Jurkat, Clone E6-1 (cell line): ENCODE results near the gene GOLGA6L7.
"Not testable (repeated sequence)": the region's sequence is repeated elsewhere in the genome, so short reads cannot be mapped to it uniquely, and the experiment has no call there.

Experiments
- DNase-seq: peaks from one replicate; pipeline ENCODE4 v3.0.0-alpha.2; 2011; ENCODE audit warnings: low read depth, low spot score
- H3K4me3 ChIP-seq: 2 replicates; pipeline ENCODE4 v1.5.1; 2011; ENCODE audit warnings: mild to moderate bottlenecking, low read length, control low read depth, moderate library complexity

GOLGA6L7 gene

GRCh38 chr15:28808136-28808535 lies 40.3 kb downstream of the GOLGA6L7 start:
- not testable (repeated sequence) for DNase-seq, H3K4me3 ChIP-seq

- not testable (repeated sequence) for H3K4me3 ChIP-seq, DNase-seq
Measured at GRCh38 chr15:28800366-28800765, 48.1 kb downstream of the GOLGA6L7 start.

GRCh38 chr15:28798234-28798633 lies 50.2 kb downstream of the GOLGA6L7 start:
- DNase-seq, H3K4me3 ChIP-seq: not testable (repeated sequence)

GRCh38 chr15:28794231-28794630 lies 54.2 kb downstream of the GOLGA6L7 start:
- not testable (repeated sequence) for DNase-seq, H3K4me3 ChIP-seq
